Suprapubic skin (tissue), 3 donors: ENCODE data around the gene CNOT1.

Experiments
- POLR2A ChIP-seq, 2 donors: fragments of 450-650 bp; IDR thresholded peaks; one replicate each; pipeline ENCODE4 v1.6.1; 2017; ENCODE audit warnings: antibody characterized with exemption in 2 of 2, mild to moderate bottlenecking in 2 of 2, moderate library complexity in 2 of 2
- TF ChIP-seq, protein P1 (sequence below), 2 donors: fragments of 200-600 bp in 1 of 2; fragments of 450-650 bp in 1 of 2; sonication (generic) in 1 of 2; IDR thresholded peaks; one replicate each; pipeline ENCODE4 v1.5.1; 2016 to 2019; ENCODE audit warnings: antibody characterized with exemption in 2 of 2, mild to moderate bottlenecking in 1 of 2, moderate library complexity in 1 of 2

DNA sequence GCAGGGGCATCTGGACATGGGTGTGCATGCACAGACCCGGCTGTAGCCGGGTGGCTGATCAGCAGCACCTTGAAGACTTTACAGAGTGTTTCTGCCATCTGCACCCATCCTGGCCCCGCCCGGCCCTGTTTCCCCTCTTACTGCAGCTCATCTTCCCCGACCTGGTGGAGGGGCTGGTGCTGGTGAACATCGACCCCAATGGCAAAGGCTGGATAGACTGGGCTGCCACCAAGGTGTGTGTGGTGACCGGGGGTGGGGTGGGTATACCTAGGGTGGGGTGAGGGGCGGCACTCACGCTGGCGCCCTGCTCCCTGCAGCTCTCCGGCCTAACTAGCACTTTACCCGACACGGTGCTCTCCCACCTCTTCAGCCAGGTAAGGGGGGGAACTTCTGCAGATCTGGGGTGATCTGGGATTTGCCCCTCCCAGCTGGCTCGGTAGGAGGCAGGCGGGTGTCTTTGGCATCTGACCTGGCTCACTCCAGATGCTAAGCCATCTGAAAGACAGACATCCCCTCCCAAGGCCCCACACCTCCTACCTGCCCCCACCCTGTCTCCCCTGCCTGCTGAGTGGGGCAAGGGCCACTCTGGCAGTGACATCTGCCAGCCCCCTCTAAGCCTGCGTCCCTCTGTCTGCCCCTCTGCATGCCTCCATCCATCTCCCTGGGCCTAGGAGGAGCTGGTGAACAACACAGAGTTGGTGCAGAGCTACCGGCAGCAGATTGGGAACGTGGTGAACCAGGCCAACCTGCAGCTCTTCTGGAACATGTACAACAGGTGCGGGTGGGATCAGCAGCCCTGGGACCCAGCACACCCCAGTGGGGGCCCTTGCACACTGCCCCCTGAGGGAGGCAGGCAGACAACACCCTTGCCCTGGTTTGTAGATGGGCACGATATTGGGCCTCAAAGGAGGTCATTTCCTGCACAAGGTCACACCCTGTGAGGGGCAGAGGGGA, 123.1 kb downstream of the CNOT1 start:
- TF ChIP-seq, protein P1, sequence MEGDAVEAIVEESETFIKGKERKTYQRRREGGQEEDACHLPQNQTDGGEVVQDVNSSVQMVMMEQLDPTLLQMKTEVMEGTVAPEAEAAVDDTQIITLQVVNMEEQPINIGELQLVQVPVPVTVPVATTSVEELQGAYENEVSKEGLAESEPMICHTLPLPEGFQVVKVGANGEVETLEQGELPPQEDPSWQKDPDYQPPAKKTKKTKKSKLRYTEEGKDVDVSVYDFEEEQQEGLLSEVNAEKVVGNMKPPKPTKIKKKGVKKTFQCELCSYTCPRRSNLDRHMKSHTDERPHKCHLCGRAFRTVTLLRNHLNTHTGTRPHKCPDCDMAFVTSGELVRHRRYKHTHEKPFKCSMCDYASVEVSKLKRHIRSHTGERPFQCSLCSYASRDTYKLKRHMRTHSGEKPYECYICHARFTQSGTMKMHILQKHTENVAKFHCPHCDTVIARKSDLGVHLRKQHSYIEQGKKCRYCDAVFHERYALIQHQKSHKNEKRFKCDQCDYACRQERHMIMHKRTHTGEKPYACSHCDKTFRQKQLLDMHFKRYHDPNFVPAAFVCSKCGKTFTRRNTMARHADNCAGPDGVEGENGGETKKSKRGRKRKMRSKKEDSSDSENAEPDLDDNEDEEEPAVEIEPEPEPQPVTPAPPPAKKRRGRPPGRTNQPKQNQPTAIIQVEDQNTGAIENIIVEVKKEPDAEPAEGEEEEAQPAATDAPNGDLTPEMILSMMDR (IDR thresholded peaks at IDR 0.05) = no peak
- no peak for TF ChIP-seq POLR2A (IDR thresholded peaks at IDR 0.05)
